Testis (tissue), 2 donors: Measurements from ENCODE around the gene RPS18.

Experiments used
- CTCF ChIP-seq, 3 experiments: fragments of 450-650 bp in 2 of 3; fragments of 200-600 bp in 1 of 3; sonication (generic) in 1 of 3; IDR thresholded peaks; one replicate each; pipeline ENCODE4 v1.5.1; 2016 to 2019; ENCODE audit warnings: antibody characterized with exemption in 3 of 3, mild to moderate bottlenecking in 2 of 3, moderate library complexity in 1 of 3
- POLR2A ChIP-seq: fragments of 450-650 bp; IDR thresholded peaks from one replicate; pipeline ENCODE4 v1.6.1; 2017; ENCODE audit warnings: antibody characterized with exemption, mild to moderate bottlenecking, moderate library complexity

GRCh38 chr6:33301877-33302276 lies 30.0 kb downstream of the RPS18 start:
- TF ChIP-seq POLR2A (no peak), CTCF (IDR thresholded peaks at IDR 0.05) (no peak)
